Measurements from ENCODE around the gene CTDSP1.

CTDSP1 gene

DNA sequence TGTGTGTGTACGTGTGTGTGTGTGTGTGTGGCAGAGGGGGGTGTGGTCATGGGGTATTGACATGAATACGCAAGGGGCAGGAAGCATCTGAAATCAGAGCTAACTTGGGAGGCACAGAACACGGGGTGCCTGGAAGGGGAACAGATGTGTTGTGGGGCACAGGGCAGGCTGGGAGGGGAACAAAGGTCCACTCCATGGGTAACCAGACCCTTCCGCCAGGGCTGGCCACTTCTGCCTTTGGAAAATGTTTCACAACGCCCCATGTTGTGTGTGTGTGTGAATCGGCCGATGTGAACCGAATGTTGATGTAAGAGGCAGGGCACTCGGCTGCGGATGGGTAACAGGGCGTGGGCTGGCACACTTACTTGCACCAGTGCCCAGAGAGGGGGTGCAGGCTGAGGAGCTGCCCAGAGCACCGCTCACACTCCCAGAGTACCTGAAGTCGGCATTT is 17.7 kb upstream of the CTDSP1 start, which contains the start of gene SLC11A1:
Gene SLC11A1, plus strand, starts transcription at position 358 of the 451 bp plus-strand sequence. CDS start 96 bp downstream, outside the sequence.
- no peak within 1 kb of the TSS for H3K4me3 ChIP-seq (ENCODE audit: control insufficient read depth, low read depth, low read length)
- DNase-seq (ENCODE audit: low read depth): no peak

DNA sequence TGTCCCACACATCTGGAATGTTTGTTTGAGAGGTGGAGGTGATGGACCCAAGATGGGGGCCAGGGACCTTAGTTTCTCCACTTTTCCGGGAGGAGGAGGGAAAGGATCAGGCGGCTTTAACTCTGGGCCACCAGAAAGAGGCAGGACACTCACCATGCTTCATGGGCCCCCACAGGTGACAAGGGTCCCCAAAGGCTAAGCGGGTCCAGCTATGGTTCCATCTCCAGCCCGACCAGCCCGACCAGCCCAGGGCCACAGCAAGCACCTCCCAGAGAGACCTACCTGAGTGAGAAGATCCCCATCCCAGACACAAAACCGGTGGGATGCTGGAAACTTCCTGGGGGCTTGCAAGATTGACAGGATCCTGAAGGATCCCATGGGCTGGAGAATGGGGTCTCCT is 16.9 kb upstream of the CTDSP1 start:
- TF ChIP-seq, protein P1, sequence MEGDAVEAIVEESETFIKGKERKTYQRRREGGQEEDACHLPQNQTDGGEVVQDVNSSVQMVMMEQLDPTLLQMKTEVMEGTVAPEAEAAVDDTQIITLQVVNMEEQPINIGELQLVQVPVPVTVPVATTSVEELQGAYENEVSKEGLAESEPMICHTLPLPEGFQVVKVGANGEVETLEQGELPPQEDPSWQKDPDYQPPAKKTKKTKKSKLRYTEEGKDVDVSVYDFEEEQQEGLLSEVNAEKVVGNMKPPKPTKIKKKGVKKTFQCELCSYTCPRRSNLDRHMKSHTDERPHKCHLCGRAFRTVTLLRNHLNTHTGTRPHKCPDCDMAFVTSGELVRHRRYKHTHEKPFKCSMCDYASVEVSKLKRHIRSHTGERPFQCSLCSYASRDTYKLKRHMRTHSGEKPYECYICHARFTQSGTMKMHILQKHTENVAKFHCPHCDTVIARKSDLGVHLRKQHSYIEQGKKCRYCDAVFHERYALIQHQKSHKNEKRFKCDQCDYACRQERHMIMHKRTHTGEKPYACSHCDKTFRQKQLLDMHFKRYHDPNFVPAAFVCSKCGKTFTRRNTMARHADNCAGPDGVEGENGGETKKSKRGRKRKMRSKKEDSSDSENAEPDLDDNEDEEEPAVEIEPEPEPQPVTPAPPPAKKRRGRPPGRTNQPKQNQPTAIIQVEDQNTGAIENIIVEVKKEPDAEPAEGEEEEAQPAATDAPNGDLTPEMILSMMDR (conservative IDR thresholded peaks at IDR 0.05; ENCODE audit: control insufficient read depth, insufficient read depth, low read depth, low read length): no peak
- H3K4me3 ChIP-seq (ENCODE audit: control insufficient read depth, low read depth, low read length): no peak overlapping the region

More for the DNA sequence above, 17.7 kb upstream of the CTDSP1 start, which contains the start of gene SLC11A1:
- TF ChIP-seq, protein P1 (conservative IDR thresholded peaks at IDR 0.05; ENCODE audit: control insufficient read depth, insufficient read depth, low read depth, low read length): no peak

DNA sequence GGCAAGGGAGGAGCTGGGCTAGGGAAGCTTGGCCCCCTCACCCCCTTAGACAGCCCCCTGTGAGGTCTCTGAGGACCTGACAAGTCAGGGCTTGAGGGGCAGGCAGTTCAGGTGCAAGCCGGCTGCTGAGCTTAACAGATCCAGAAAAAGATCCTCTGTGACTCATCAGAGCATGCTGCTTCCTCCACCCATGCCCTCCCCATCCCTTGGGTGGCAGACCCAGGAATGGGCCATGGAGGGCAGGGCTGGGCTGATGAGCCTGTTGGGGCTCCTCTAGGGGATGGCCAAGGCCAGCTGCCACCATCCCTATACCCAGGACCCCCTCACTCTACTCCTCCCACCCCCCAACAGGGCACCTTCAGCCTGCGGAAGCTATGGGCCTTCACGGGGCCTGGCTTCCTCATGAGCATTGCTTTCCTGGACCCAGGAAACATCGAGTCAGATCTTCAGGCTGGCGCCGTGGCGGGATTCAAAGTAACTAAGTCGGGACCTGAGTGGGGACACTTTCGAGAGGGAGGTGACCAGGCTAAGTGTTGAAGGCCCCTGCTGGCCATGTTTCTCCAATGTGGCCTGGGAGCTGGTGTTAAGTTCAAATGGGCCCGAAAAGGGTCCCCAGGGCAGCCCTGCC is 15.7 kb upstream of the CTDSP1 start:
- TF ChIP-seq, protein P1 (conservative IDR thresholded peaks at IDR 0.05; ENCODE audit: control insufficient read depth, insufficient read depth, low read depth, low read length): no peak
- no peak for DNase-seq (ENCODE audit: low read depth)
- no peak overlapping the region for H3K4me3 ChIP-seq (ENCODE audit: control insufficient read depth, low read depth, low read length)

More for the DNA sequence above, 16.9 kb upstream of the CTDSP1 start:
- no peak for DNase-seq (ENCODE audit: low read depth)

DNA sequence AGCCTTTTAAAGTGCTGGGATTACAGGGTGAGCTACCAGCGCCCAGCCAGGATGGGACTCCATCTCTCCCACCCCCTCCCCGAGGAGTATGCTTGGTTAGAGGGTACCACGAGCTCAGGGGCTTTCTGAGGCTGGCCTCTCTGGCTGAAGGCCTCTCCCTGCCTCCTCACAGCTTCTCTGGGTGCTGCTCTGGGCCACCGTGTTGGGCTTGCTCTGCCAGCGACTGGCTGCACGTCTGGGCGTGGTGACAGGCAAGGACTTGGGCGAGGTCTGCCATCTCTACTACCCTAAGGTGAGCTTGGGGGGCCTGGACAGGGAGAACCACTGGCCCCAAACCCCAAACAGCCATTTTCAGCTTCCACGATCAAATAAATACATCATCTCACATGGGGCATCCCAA is 14.7 kb upstream of the CTDSP1 start:
- TF ChIP-seq, protein P1 (conservative IDR thresholded peaks at IDR 0.05; ENCODE audit: control insufficient read depth, insufficient read depth, low read depth, low read length): no peak
- no peak overlapping the region for H3K4me3 ChIP-seq (ENCODE audit: control insufficient read depth, low read depth, low read length)
- DNase-seq (ENCODE audit: low read depth): no peak

DNA sequence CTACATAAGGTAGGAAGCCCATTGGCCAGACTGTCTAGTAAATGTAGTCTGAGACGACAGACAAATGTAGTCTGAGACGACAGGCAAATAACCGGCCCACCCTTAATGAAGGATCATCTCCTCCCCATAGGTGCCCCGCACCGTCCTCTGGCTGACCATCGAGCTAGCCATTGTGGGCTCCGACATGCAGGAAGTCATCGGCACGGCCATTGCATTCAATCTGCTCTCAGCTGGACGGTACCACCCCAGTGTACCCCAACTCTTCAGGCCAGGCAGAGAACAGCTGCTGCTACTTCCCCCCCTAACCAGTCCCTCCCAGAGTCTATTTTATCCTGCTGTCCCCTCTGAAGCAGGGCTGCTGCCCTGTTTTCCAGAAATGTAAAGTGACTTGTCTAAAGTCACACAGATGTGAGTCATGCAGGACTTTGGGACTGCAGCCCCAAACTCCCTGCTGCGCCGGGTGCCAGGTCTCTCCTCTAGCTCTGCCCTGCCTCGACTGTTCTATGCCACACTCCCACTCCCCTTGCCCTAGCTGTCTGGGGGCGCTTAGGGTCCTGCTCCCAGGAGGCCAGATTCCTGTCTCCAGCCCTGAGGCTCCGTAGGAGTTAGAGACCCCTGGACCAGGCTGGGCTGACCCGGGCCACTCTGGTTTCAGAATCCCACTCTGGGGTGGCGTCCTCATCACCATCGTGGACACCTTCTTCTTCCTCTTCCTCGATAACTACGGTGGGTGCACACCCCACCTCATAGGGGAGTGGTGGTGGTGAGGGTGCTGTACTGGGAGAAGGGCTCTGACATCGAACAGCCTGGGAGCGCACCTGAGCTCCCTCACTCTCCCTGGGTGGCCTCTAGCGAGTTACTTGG is 12.9 kb upstream of the CTDSP1 start:
- no peak for DNase-seq (ENCODE audit: low read depth)

More for the DNA sequence above, 12.9 kb upstream of the CTDSP1 start:
- TF ChIP-seq, protein P1 (conservative IDR thresholded peaks at IDR 0.05; ENCODE audit: control insufficient read depth, insufficient read depth, low read depth, low read length): no peak
- no peak overlapping the region for H3K4me3 ChIP-seq (ENCODE audit: control insufficient read depth, low read depth, low read length)
